MG63 (cell line): ENCODE measurements around the gene ZNF562. TPM values are rescaled to one million over a fixed set of nuclear protein-coding genes. Genes with fewer than 3 reads are reported as not detected.
A peak's percentile ranks its signal among the peaks of the same experiment; 100 is the strongest.

Experiments used
- DNase-seq: peaks from one replicate; pipeline ENCODE4 v3.0.0-alpha.2; 2020
- H3K27me3 ChIP-seq: fragments of 250-450 bp; sonication (Bioruptor Pico); 2 replicates; pipeline ENCODE4 v1.5.1; 2020; ENCODE audit warnings: mild to moderate bottlenecking, moderate library complexity
- H3K36me3 ChIP-seq: fragments of 250-450 bp; sonication (Bioruptor Pico); 2 replicates; pipeline ENCODE4 v1.5.1; 2020; ENCODE audit warnings: mild to moderate bottlenecking, moderate library complexity
- H3K4me3 ChIP-seq: fragments of 250-450 bp; sonication (Bioruptor Pico); 2 replicates; pipeline ENCODE4 v1.5.1; 2020; ENCODE audit warnings: mild to moderate bottlenecking, moderate library complexity
- H3K9me3 ChIP-seq: fragments of 250-450 bp; sonication (Bioruptor Pico); 2 replicates; pipeline ENCODE4 v1.5.1; 2020; ENCODE audit warnings: mild to moderate bottlenecking, moderate library complexity
- total RNA-seq: library from RNA; depleted of rRNA; stranded (reverse); fragments of >200 nt; shearing (Covaris generic); gene quantifications from 2 replicates; pipeline ENCODE4 v1.2.3, GENCODE V29; 2014; ENCODE audit warnings: low replicate concordance; rRNA removed

The ZNF562 gene
- total RNA-seq, 1 experiment from 2014 or later: 12.0 TPM

- Histone ChIP-seq H3K9me3 (peaks cover 27% of the 10 kb centered on the region), H3K4me3 (no peak overlapping the region), H3K36me3 (no peaks in the 10 kb centered on the region), H3K27me3 (no peaks in the 10 kb centered on the region)
- peak; percentile 42 for DNase-seq
Observed at GRCh38 chr19:9597027-9597426, 77.9 kb downstream of the ZNF562 start.

Other genes with a start within 250 kb of the ZNF562 start
- gene ZNF266, start 239.5 kb downstream of the ZNF562 start, total RNA-seq: 8.5 and 14.6 TPM in 2 replicates
- not detected in 2 replicates for gene ZNF560, start 176.5 kb downstream of the ZNF562 start, total RNA-seq
- 0.72 and 1.1 TPM in 2 replicates for gene ZNF426, start 136.5 kb downstream of the ZNF562 start, total RNA-seq
- 37.6 and 64.8 TPM in 2 replicates for gene ZNF121, start 90.6 kb downstream of the ZNF562 start, total RNA-seq
- gene ZNF561, start 53.9 kb downstream of the ZNF562 start, total RNA-seq: 9.2 and 26.3 TPM in 2 replicates
- 0.20 and 2.4 TPM in 2 replicates for gene ZNF846, start 93.6 kb upstream of the ZNF562 start, total RNA-seq
- 23.6 and 41.2 TPM in 2 replicates for gene FBXL12, start 144.0 kb upstream of the ZNF562 start, total RNA-seq
- 237 and 851 TPM in 2 replicates for gene UBL5, start 152.8 kb upstream of the ZNF562 start, total RNA-seq
- gene PIN1, start 160.2 kb upstream of the ZNF562 start, total RNA-seq: 218 and 273 TPM in 2 replicates